PC-9 (cell line): ENCODE results near the gene ASGR2. TPM values are rescaled to one million over a fixed set of nuclear protein-coding genes. Genes with fewer than 3 reads are reported as not detected.

ENCODE experiments used
- BruUV-seq: library from RNA; stranded (reverse); fragments of 400-500 nt; replicated peaks from 2 replicates; lab custom pipeline; 2021; lab: Mats Ljungman, UMichigan
- CTCF ChIA-PET: fragments of 300-600 bp; sonication (Branson Sonifier 250); formaldehyde crosslinking; loops from one replicate; lab custom pipeline; 2022; ENCODE audit warnings: antibody characterized with exemption; lab: Charles Lee
- POLR2A ChIA-PET: fragments of 300-600 bp; sonication (Branson Sonifier 250); formaldehyde crosslinking; loops from one replicate; lab custom pipeline; 2022; ENCODE audit warnings: antibody characterized with exemption; ENCODE audit not compliant: unreplicated experiment; lab: Charles Lee
- DNase-seq, 2 experiments: peaks; one replicate each; pipeline versions ENCODE4 v3.0.0 to v3.0.0-alpha.2; 2015 to 2022; ENCODE audit warnings: mixed read lengths in 1 of 2
- H2AFZ ChIP-seq: fragments of 200-600 bp; sonication (generic); 2 replicates; pipeline ENCODE4 v1.8.1; 2017; ENCODE audit warnings: antibody characterized with exemption
- H3F3A ChIP-seq: fragments of 200-600 bp; sonication (generic); 2 replicates; pipeline ENCODE4 v1.8.1; 2017; ENCODE audit warnings: antibody characterized with exemption, mild to moderate bottlenecking, low read depth; ENCODE audit not compliant: insufficient read depth
- H3K27ac ChIP-seq: fragments of 200-600 bp; sonication (generic); 2 replicates; pipeline ENCODE4 v1.6.1; 2016; ENCODE audit warnings: mixed run types
- H3K27me3 ChIP-seq: fragments of 200-600 bp; sonication (generic); 2 replicates; pipeline ENCODE4 v1.6.1; 2016; ENCODE audit warnings: low read depth, mixed run types; ENCODE audit not compliant: insufficient read depth
- H3K36me3 ChIP-seq: fragments of 200-600 bp; sonication (generic); 2 replicates; pipeline ENCODE4 v1.6.1; 2016; ENCODE audit warnings: low read depth, mixed run types
- H3K4me1 ChIP-seq: fragments of 200-600 bp; sonication (generic); replicated peaks from 2 replicates; pipeline ENCODE4 v1.6.1; 2016; ENCODE audit warnings: mixed run types; ENCODE audit not compliant: insufficient read depth
- H3K4me2 ChIP-seq: fragments of 200-600 bp; sonication (generic); 2 replicates; pipeline ENCODE4 v1.6.1; 2017; ENCODE audit warnings: mixed run types
- H3K4me3 ChIP-seq: fragments of 200-600 bp; sonication (generic); 2 replicates; pipeline ENCODE4 v1.6.1; 2016; ENCODE audit warnings: mixed run types
- H3K79me2 ChIP-seq: fragments of 200-600 bp; sonication (generic); 2 replicates; pipeline ENCODE4 v1.6.1; 2017; ENCODE audit warnings: low read depth, mixed run types
- H3K9me2 ChIP-seq: fragments of 200-600 bp; sonication (generic); 2 replicates; pipeline ENCODE4 v1.8.1; 2017; ENCODE audit warnings: mild to moderate bottlenecking; ENCODE audit not compliant: insufficient read depth
- H3K9me3 ChIP-seq: fragments of 200-600 bp; sonication (generic); 2 replicates; pipeline ENCODE4 v1.8.1; 2016; ENCODE audit warnings: low read depth; ENCODE audit not compliant: insufficient read depth
- H4K20me1 ChIP-seq: fragments of 200-600 bp; sonication (generic); 2 replicates; pipeline ENCODE4 v1.8.1; 2017; ENCODE audit not compliant: insufficient read depth
- EZH2 ChIP-seq: fragments of 200-600 bp; sonication (generic); IDR thresholded peaks from 2 replicates; pipeline ENCODE4 v1.8.0; 2017; ENCODE audit warnings: antibody characterized with exemption, low read depth
- intact Hi-C: fragments of 100-400 bp; cut with micrococcal nuclease; formaldehyde crosslinking; loops from one replicate; pipeline ENCODE4 v1.10.0; 2022; ENCODE audit not compliant: unreplicated experiment
- total RNA-seq: library from RNA; stranded (reverse); gene quantifications from 2 replicates; pipeline ENCODE4 v1.2.3, GENCODE V29; 2021
- TF ChIP-seq, protein P1 (sequence below): fragments of 200-600 bp; sonication (generic); conservative IDR thresholded peaks from 2 replicates; pipeline ENCODE4 v1.6.1; 2017; ENCODE audit warnings: mixed run types, antibody characterized with exemption, mild to moderate bottlenecking, moderate library complexity

Gene ASGR2
- total RNA-seq, 1 experiment from 2014 or later: not detected

DNA sequence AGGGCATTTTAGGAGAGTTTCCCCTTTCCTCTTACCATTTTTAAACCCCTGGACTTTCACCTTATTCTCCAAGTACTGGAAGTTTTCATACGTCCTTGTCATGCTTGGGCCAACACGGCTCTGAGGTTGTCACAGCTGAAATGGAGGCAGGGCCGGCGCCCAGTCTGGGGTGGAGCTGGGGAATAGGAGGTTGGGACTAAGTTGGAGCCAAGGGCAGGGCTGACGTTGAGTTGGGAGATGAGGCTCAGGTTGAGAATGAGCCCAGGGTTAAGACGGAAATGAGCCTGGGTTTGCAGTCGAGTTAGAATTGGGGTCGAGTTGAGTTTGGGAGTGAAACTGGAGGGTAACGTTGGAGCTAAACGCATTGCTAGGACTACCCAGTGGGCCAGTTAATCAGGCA, 35.9 kb downstream of the ASGR2 start:
- CTCF ChIA-PET: no interaction called here
- H3K4me2 ChIP-seq: no peak overlapping the region
- H3K4me3 ChIP-seq: no peak overlapping the region
- no peak for TF ChIP-seq EZH2
- TF ChIP-seq, protein P1, sequence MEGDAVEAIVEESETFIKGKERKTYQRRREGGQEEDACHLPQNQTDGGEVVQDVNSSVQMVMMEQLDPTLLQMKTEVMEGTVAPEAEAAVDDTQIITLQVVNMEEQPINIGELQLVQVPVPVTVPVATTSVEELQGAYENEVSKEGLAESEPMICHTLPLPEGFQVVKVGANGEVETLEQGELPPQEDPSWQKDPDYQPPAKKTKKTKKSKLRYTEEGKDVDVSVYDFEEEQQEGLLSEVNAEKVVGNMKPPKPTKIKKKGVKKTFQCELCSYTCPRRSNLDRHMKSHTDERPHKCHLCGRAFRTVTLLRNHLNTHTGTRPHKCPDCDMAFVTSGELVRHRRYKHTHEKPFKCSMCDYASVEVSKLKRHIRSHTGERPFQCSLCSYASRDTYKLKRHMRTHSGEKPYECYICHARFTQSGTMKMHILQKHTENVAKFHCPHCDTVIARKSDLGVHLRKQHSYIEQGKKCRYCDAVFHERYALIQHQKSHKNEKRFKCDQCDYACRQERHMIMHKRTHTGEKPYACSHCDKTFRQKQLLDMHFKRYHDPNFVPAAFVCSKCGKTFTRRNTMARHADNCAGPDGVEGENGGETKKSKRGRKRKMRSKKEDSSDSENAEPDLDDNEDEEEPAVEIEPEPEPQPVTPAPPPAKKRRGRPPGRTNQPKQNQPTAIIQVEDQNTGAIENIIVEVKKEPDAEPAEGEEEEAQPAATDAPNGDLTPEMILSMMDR: no peak
- BruUV-seq: no TSS peak
- no peaks in the 10 kb centered on the region for H3K9me2 ChIP-seq
- POLR2A ChIA-PET: interaction anchor here (0.6 kb wide), 1 partner anchor 8 kb away, joined by 5 read pairs; no protein-coding TSS in a partner anchor
- DNase-seq: no peak
- no peak overlapping the region for H2AFZ ChIP-seq
- no peak overlapping the region for H3K27ac ChIP-seq
- peaks cover 46% of the 10 kb centered on the region for H3K27me3 ChIP-seq
- no peaks in the 10 kb centered on the region for H3K36me3 ChIP-seq
- intact Hi-C loops: no loop called here
- no peaks in the 10 kb centered on the region for H4K20me1 ChIP-seq
- no peaks in the 10 kb centered on the region for H3K4me1 ChIP-seq
- no peaks in the 10 kb centered on the region for H3K79me2 ChIP-seq
- no peaks in the 10 kb centered on the region for H3K9me3 ChIP-seq
- H3F3A ChIP-seq: no peaks in the 10 kb centered on the region

DNA sequence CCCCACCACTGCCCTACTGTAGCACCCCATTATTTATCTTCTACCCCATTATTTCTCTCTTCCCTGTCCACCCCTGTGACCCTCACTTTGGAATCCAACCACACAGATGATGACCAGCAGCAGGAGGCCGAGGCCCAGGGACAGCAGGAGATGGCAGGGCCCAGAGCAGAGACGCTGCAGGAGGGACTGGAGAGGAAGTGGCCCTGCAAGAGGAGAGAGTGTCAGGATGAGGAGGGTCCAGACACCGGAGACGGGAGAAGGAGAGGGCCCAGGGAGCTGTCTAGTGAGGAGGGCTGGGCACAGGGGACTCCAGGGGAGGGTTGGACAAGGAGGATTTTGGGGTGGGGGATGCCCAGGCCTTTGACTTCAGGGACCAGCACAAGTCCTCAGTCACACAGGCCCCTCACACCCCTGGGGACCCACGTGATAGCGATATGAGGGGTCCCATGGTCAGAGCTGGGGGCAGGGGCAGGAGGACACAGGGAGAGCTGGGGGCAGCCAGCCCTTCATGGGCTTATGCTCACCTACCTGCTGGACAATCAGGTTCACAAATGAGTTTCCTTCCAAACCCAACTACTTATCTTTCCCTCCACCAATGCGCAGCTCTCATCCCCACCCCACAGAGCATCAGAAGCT, 36.6 kb downstream of the ASGR2 start:
- Histone ChIP-seq H3K36me3 (no peaks in the 10 kb centered on the region), H3F3A (no peaks in the 10 kb centered on the region), H3K4me3 (no peak overlapping the region), H3K27ac (no peak overlapping the region), H3K79me2 (no peaks in the 10 kb centered on the region), H4K20me1 (no peaks in the 10 kb centered on the region), H3K4me2 (no peak overlapping the region), H3K27me3 (peaks cover 44% of the 10 kb centered on the region), H2AFZ (no peak overlapping the region), H3K9me3 (no peaks in the 10 kb centered on the region), H3K9me2 (no peaks in the 10 kb centered on the region), H3K4me1 (no peaks in the 10 kb centered on the region)
- POLR2A ChIA-PET: interaction anchor here (0.6 kb wide), 1 partner anchor 9 kb away, joined by 5 read pairs; no protein-coding TSS in a partner anchor
- intact Hi-C loops: no loop called here
- CTCF ChIA-PET: no interaction called here
- BruUV-seq: no TSS peak
- DNase-seq: no peak
- no peak for TF ChIP-seq EZH2
- TF ChIP-seq, protein P1: no peak

DNA sequence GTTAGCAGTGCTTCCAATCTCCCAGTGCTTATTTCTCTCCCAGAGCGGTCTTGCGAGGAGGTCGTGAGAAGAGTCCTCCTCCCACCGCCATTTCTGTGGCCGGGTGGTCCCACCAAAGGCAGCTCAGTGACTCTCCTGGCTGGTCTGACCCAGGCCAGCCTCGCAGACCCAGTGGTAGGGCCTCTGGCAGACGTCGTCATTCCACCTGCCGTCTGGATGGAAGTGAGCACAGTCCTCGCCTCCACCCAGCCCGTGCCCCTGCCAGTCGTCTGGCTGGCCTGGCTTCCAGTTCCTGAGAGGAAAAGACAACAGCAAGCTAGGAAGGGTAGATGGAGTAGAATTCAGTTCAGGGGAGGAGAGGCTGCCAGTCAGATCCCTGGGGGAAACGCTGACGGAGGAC, 39.7 kb downstream of the ASGR2 start:
- ChIA-PET POLR2A (interaction anchor here (0.7 kb wide), 1 partner anchor 23 kb away, joined by 5 read pairs; no protein-coding TSS in a partner anchor), CTCF (no interaction called here)
- H3K4me1 ChIP-seq: no peaks in the 10 kb centered on the region
- BruUV-seq: no TSS peak
- no peak overlapping the region for H3K27ac ChIP-seq
- TF ChIP-seq EZH2: no peak
- TF ChIP-seq, protein P1: no peak
- H3K79me2 ChIP-seq: no peaks in the 10 kb centered on the region
- no peaks in the 10 kb centered on the region for H3K36me3 ChIP-seq
- no peaks in the 10 kb centered on the region for H4K20me1 ChIP-seq
- DNase-seq: no peak
- peaks cover 35% of the 10 kb centered on the region; the same call in 1 of the 2 replicates for H3K27me3 ChIP-seq
- intact Hi-C loops: no loop called here
- H2AFZ ChIP-seq: no peak overlapping the region
- no peaks in the 10 kb centered on the region for H3F3A ChIP-seq
- no peaks in the 10 kb centered on the region for H3K9me3 ChIP-seq
- no peak overlapping the region for H3K4me3 ChIP-seq
- no peaks in the 10 kb centered on the region for H3K9me2 ChIP-seq
- no peak overlapping the region for H3K4me2 ChIP-seq
